T-helper 1 cell treated with Interleukin-12 subunit alpha and Interleukin-12 subunit beta and Interleukin-4 antibody, amounts not matched to agents 30 μg/mL and 1 μg/mL, for 36 hours (primary cell): ENCODE results near the gene VIP.
"Not testable (repeated sequence)": the region's sequence is repeated elsewhere in the genome, so short reads cannot be mapped to it uniquely, and the experiment has no call there.

Experiments used
- H3K27ac Mint-ChIP-seq: one replicate; pipeline ENCODE4 v1.8.0; 2021; ENCODE audit warnings: mild to moderate bottlenecking, mixed read lengths
- H3K27me3 Mint-ChIP-seq: one replicate; pipeline ENCODE4 v1.8.0; 2021; ENCODE audit warnings: low read depth, mixed read lengths
- H3K36me3 Mint-ChIP-seq: one replicate; pipeline ENCODE4 v1.8.0; 2021; ENCODE audit warnings: low read depth, mixed read lengths
- H3K4me1 Mint-ChIP-seq: one replicate; pipeline ENCODE4 v1.8.0; 2021; ENCODE audit warnings: low read depth, mixed read lengths
- H3K4me3 Mint-ChIP-seq: one replicate; pipeline ENCODE4 v1.8.0; 2021; ENCODE audit warnings: mild to moderate bottlenecking, moderate library complexity, mixed read lengths
- H3K9me3 Mint-ChIP-seq: one replicate; pipeline ENCODE4 v1.8.0; 2021; ENCODE audit warnings: mixed read lengths

The VIP gene

GRCh38 chr6:152750694-152751093, at the start of gene VIP:
TSS of gene VIP (plus strand) at chr6:152750797. CDS start at chr6:152752178, 1,381 bp downstream.
- H3K36me3 Mint-ChIP-seq = no peaks in the 10 kb centered on the region
- no peaks in the 10 kb centered on the region for H3K27me3 Mint-ChIP-seq
- no peaks in the 10 kb centered on the region for H3K9me3 Mint-ChIP-seq
- H3K4me1 Mint-ChIP-seq = no peaks in the 10 kb centered on the region
- H3K27ac Mint-ChIP-seq = no peak within 1 kb of the TSS
- H3K4me3 Mint-ChIP-seq = no peak within 1 kb of the TSS

- Mint-ChIP-seq H3K36me3 (no peaks in the 10 kb centered on the region), H3K27ac (no peak overlapping the region), H3K27me3 (peaks cover 10% of the 10 kb centered on the region), H3K4me3 (no peak overlapping the region), H3K4me1 (no peaks in the 10 kb centered on the region), H3K9me3 (no peaks in the 10 kb centered on the region)
These were observed 49.3 kb upstream of the VIP start for GRCh38 chr6:152701081-152701862.

GRCh38 chr6:152701863-152702401, 48.7 kb upstream of the VIP start:
- H3K27me3 Mint-ChIP-seq = peaks cover 10% of the 10 kb centered on the region
- H3K36me3 Mint-ChIP-seq = no peaks in the 10 kb centered on the region
- H3K27ac Mint-ChIP-seq = no peak overlapping the region
- H3K4me1 Mint-ChIP-seq = no peaks in the 10 kb centered on the region
- no peaks in the 10 kb centered on the region for H3K9me3 Mint-ChIP-seq
- no peak overlapping the region for H3K4me3 Mint-ChIP-seq

GRCh38 chr6:152703750-152704149, 46.8 kb upstream of the VIP start:
- H3K4me3 Mint-ChIP-seq, H3K9me3 Mint-ChIP-seq, H3K4me1 Mint-ChIP-seq, H3K27ac Mint-ChIP-seq, H3K36me3 Mint-ChIP-seq: not testable (repeated sequence)
- H3K27me3 Mint-ChIP-seq = peaks cover 10% of the 10 kb centered on the region

- Mint-ChIP-seq H3K4me1 (no peaks in the 10 kb centered on the region), H3K9me3 (no peaks in the 10 kb centered on the region), H3K27me3 (peaks cover 10% of the 10 kb centered on the region), H3K27ac (no peak overlapping the region), H3K36me3 (no peaks in the 10 kb centered on the region), H3K4me3 (no peak overlapping the region)
These were observed 45.3 kb upstream of the VIP start for GRCh38 chr6:152705327-152705726.

DNA sequence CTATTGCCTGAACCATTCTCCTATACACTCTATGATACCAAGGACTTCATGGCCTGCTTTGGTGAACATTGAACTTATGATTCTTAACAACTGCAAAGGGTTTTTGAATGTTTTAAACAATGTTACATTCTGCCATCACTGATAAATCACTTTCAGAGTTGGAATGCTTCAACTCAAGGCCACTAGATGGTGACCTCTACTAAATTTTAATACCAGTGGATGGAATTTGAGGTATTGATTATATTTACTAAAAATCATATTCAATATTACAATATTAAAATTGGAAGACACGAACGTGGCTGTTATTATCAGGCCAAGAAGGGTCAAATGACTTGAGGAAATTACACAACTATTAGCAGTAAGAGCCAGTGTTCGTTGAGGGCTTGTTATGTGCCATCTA, 34.3 kb upstream of the VIP start:
- Mint-ChIP-seq H3K36me3 (no peaks in the 10 kb centered on the region), H3K9me3 (peaks cover 7% of the 10 kb centered on the region), H3K4me1 (no peaks in the 10 kb centered on the region), H3K27me3 (no peaks in the 10 kb centered on the region), H3K27ac (no peak overlapping the region), H3K4me3 (no peak overlapping the region)

DNA sequence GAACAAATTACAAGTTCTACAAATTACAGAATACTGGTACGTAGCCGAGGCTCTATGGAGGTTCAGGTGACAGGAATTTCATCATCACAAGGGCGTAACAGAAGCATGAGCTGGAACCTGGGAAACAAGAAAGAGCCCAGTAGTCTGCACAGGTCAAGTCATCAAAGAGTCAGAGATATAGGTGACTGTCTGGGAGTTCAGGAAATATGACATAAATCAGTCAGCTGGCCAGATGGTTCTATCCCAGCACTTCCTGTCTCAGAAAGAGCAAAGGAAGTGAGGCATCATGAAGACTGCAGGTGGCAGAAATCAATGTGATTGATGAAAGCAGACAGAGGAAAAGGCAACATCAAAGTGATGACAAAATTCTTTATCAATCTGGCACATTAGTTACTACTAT, 29.6 kb upstream of the VIP start:
- no peaks in the 10 kb centered on the region for H3K36me3 Mint-ChIP-seq

DNA sequence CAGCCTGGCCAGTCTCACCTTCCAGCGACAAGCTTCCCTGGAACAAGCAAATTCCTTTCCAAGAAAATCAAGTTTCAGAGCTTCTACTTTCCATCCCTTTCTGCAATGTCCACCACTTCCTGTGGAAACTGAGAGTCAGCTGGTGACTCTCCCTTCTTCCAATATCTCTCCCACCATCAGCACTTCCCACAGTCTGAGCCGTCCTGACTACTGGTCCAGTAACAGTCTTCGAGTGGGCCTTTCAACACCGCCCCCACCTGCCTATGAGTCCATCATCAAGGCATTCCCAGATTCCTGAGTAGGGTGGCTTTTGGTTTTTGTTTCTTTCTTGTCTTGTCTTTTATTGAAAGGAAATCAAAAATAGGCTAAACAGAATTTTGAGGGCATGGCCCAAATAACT, 28.6 kb upstream of the VIP start:
- Mint-ChIP-seq H3K27me3 (no peaks in the 10 kb centered on the region), H3K36me3 (no peaks in the 10 kb centered on the region), H3K4me1 (no peaks in the 10 kb centered on the region), H3K4me3 (no peak overlapping the region), H3K9me3 (no peaks in the 10 kb centered on the region), H3K27ac (no peak overlapping the region)

More for the DNA sequence above, 29.6 kb upstream of the VIP start:
- no peak overlapping the region for H3K27ac Mint-ChIP-seq
- H3K9me3 Mint-ChIP-seq = no peaks in the 10 kb centered on the region
- H3K27me3 Mint-ChIP-seq = no peaks in the 10 kb centered on the region
- no peaks in the 10 kb centered on the region for H3K4me1 Mint-ChIP-seq
- H3K4me3 Mint-ChIP-seq = no peak overlapping the region

DNA sequence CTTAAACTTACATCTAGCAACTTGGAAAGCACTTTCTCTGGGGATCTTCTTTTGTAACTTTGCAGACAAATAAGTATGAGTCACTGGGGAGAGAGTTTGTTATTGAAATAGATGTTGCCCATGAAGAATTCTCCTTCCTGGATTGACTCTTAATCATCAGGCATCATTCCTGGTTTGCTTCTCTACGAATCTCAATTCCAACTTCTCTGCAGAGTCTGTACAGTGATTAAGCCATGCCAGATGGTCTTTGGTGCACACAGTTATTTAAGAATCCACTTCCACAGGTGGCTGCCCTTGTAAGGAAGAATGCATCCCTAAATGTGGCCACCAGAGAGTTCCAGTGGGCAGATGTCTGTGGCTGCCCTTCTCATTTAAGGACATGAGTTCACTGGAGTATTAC, 27.2 kb upstream of the VIP start:
- H3K4me3 Mint-ChIP-seq = no peak overlapping the region
- H3K27ac Mint-ChIP-seq = no peak overlapping the region
- H3K27me3 Mint-ChIP-seq = no peaks in the 10 kb centered on the region
- no peaks in the 10 kb centered on the region for H3K4me1 Mint-ChIP-seq
- no peaks in the 10 kb centered on the region for H3K9me3 Mint-ChIP-seq
- H3K36me3 Mint-ChIP-seq = no peaks in the 10 kb centered on the region

- H3K9me3 Mint-ChIP-seq = no peaks in the 10 kb centered on the region
These were observed 24.3 kb upstream of the VIP start for GRCh38 chr6:152726313-152726712.

DNA sequence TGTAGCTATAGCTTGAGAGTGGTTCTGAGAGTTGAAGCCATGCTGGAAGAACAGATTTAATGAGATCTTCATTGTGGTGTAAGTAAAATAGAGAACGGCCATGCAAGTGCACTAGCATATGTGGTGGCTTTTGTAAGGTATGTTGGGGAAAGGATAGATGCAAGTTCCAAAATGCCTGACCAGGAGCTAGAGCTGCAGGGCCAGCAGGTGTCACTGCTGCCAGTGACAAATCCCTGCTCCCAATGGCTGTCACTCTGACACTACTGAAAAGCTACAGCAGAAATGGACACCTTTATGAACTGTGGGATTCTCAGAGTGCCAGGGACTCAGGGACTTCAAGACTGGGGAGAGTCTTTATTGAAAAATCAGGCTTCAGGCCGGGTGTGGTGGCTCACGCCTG, 23.1 kb upstream of the VIP start:
- H3K4me3 Mint-ChIP-seq = no peak overlapping the region
- H3K4me1 Mint-ChIP-seq = no peaks in the 10 kb centered on the region
- H3K27me3 Mint-ChIP-seq = no peaks in the 10 kb centered on the region
- H3K36me3 Mint-ChIP-seq = no peaks in the 10 kb centered on the region
- H3K9me3 Mint-ChIP-seq = no peaks in the 10 kb centered on the region
- no peak overlapping the region for H3K27ac Mint-ChIP-seq

More at GRCh38 chr6:152726313-152726712, 24.3 kb upstream of the VIP start:
- H3K36me3 Mint-ChIP-seq = no peaks in the 10 kb centered on the region
- no peak overlapping the region for H3K27ac Mint-ChIP-seq
- H3K4me3 Mint-ChIP-seq = no peak overlapping the region
- H3K27me3 Mint-ChIP-seq = no peaks in the 10 kb centered on the region
- no peaks in the 10 kb centered on the region for H3K4me1 Mint-ChIP-seq

GRCh38 chr6:152734630-152735029, 16.0 kb upstream of the VIP start:
- Mint-ChIP-seq H3K27ac (no peak overlapping the region), H3K4me3 (no peak overlapping the region), H3K36me3 (no peaks in the 10 kb centered on the region), H3K9me3 (no peaks in the 10 kb centered on the region), H3K4me1 (no peaks in the 10 kb centered on the region), H3K27me3 (peaks cover 3% of the 10 kb centered on the region)

DNA sequence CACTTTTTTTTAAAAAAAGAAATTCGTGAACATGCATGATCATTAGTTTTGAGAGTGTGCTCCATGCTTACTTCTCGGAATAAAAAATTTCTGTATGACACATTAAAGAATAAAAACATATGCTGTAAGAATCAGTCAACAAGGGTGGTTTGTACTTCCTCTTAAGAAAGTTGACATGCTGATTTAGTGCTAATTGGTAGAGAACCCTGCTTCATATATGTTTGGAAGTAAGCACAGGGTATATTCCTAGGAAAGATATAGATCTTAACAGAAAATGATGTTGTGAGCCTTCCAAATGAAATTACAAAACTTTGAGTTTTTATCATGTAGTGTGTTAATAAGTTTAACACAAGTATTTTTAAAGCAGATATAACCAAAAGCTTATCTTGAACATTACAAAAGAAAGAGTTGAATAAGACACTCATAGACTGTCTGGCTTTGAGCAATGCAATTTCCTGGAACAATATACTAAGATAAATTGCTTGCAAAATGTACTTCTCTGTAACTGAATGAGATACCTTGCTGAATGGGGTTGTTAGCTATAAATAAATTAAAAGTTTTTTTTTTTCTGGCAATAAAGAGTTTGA, 13.8 kb upstream of the VIP start:
- Mint-ChIP-seq H3K27me3 (peaks cover 3% of the 10 kb centered on the region), H3K27ac (no peak overlapping the region), H3K9me3 (no peaks in the 10 kb centered on the region), H3K4me3 (no peak overlapping the region), H3K4me1 (no peaks in the 10 kb centered on the region), H3K36me3 (no peaks in the 10 kb centered on the region)

- no peaks in the 10 kb centered on the region for H3K36me3 Mint-ChIP-seq
- H3K9me3 Mint-ChIP-seq = no peaks in the 10 kb centered on the region
- H3K4me3 Mint-ChIP-seq = no peak overlapping the region
- H3K27me3 Mint-ChIP-seq = no peaks in the 10 kb centered on the region
- no peak overlapping the region for H3K27ac Mint-ChIP-seq
- H3K4me1 Mint-ChIP-seq = no peaks in the 10 kb centered on the region
These were observed 5.0 kb upstream of the VIP start for GRCh38 chr6:152745509-152746171.

GRCh38 chr6:152746172-152746553, 4.4 kb upstream of the VIP start:
- no peak overlapping the region for H3K27ac Mint-ChIP-seq
- H3K27me3 Mint-ChIP-seq = no peaks in the 10 kb centered on the region

More at GRCh38 chr6:152746172-152746553, 4.4 kb upstream of the VIP start:
- Mint-ChIP-seq H3K4me3 (no peak overlapping the region), H3K36me3 (no peaks in the 10 kb centered on the region), H3K9me3 (no peaks in the 10 kb centered on the region), H3K4me1 (no peaks in the 10 kb centered on the region)
